LNCAP (cell line): ENCODE measurements around the gene FBLN2.

ENCODE experiments used
- CTCF ChIP-seq: fragments of 450-650 bp; IDR thresholded peaks from 2 replicates; pipeline ENCODE4 v1.5.1; 2017; ENCODE audit warnings: mild to moderate bottlenecking

Gene FBLN2

GRCh38 chr3:13615019-13615528 is 66.1 kb downstream of the FBLN2 start:
- TF ChIP-seq CTCF = no peak

GRCh38 chr3:13616359-13616758 is 67.4 kb downstream of the FBLN2 start:
- no peak for TF ChIP-seq CTCF

- TF ChIP-seq CTCF = no peak
These were observed 68.3 kb downstream of the FBLN2 start for GRCh38 chr3:13617097-13617738.

GRCh38 chr3:13617981-13618380 is 69.1 kb downstream of the FBLN2 start:
- TF ChIP-seq CTCF = no peak

- no peak for TF ChIP-seq CTCF
These were observed 69.9 kb downstream of the FBLN2 start for GRCh38 chr3:13618836-13619235.

- TF ChIP-seq CTCF = no peak
These were observed 70.8 kb downstream of the FBLN2 start for GRCh38 chr3:13619661-13620230.

- TF ChIP-seq CTCF = no peak
These were observed 71.4 kb downstream of the FBLN2 start for GRCh38 chr3:13620281-13620680.
